Ascending aorta (tissue), 2 donors: ENCODE measurements around the gene DARS1. TPM values are rescaled to one million over a fixed set of nuclear protein-coding genes. Genes with fewer than 3 reads are reported as not detected.

Experiments
- DNase-seq, 2 donors: peaks; one replicate each; pipeline ENCODE4 v3.0.0-alpha.2; 2019; ENCODE audit warnings: low spot score in 2 of 2
- H3K27ac ChIP-seq, 2 donors: fragments of 200-600 bp; sonication (generic); one replicate each; pipeline ENCODE4 v1.5.1; 2016 to 2017; ENCODE audit warnings: mild to moderate bottlenecking in 1 of 2
- H3K27me3 ChIP-seq: fragments of 200-600 bp; sonication (generic); one replicate; pipeline ENCODE4 v1.5.1; 2017
- H3K36me3 ChIP-seq, 2 donors: fragments of 200-600 bp; sonication (generic); one replicate each; pipeline ENCODE4 v1.5.1; 2016
- H3K4me1 ChIP-seq, 2 donors: fragments of 200-600 bp; sonication (generic); one replicate each; pipeline ENCODE4 v1.5.1; 2016 to 2017; ENCODE audit warnings: mild to moderate bottlenecking in 1 of 2
- H3K4me3 ChIP-seq, 2 donors: fragments of 200-600 bp; sonication (generic); one replicate each; pipeline ENCODE4 v1.5.1; 2016 to 2017; ENCODE audit warnings: mild to moderate bottlenecking in 1 of 2
- H3K9me3 ChIP-seq, 2 donors: fragments of 200-600 bp; sonication (generic); one replicate each; pipeline ENCODE4 v1.5.1; 2016
- CTCF ChIP-seq, 3 experiments: fragments of 200-600 bp in 2 of 3; fragments of 450-650 bp in 1 of 3; sonication (generic) in 2 of 3; IDR thresholded peaks; one replicate each; pipeline ENCODE4 v1.5.1; 2016 to 2019; ENCODE audit warnings: antibody characterized with exemption in 3 of 3, mild to moderate bottlenecking in 1 of 3, moderate library complexity in 1 of 3
- intact Hi-C: fragments of 100-400 bp; cut with DNase I; formaldehyde crosslinking; loops from one replicate; pipeline ENCODE4 v1.15.1; 2023
- total RNA-seq: library from RNA; depleted of rRNA; stranded (reverse); fragments of >200 nt; gene quantifications from one replicate; pipeline ENCODE4 v1.1.0, GENCODE V29; 2016

DARS1 gene
- total RNA-seq, 1 donor from 2014 or later = 11.6 TPM

GRCh38 chr2:135909976-135910375 is 75.5 kb downstream of the DARS1 start:
- Histone ChIP-seq H3K27me3 (no peaks in the 10 kb centered on the region), H3K4me3 (no peak overlapping the region), H3K4me1 (no peaks in the 10 kb centered on the region), H3K9me3 (no peaks in the 10 kb centered on the region), H3K36me3 (peaks cover 20 to 64% of the 10 kb centered on the region in 2 donors), H3K27ac (no peak overlapping the region)
- no peak for DNase-seq
- intact Hi-C loops = loop anchor here (5.0 kb wide), 1 partner anchor 1927 kb away; no protein-coding TSS in a partner anchor
- no peak for TF ChIP-seq CTCF (IDR thresholded peaks at IDR 0.05)

GRCh38 chr2:135905679-135906078 is 79.7 kb downstream of the DARS1 start:
- Histone ChIP-seq H3K4me1 (no peaks in the 10 kb centered on the region), H3K27ac (no peak overlapping the region), H3K9me3 (no peaks in the 10 kb centered on the region), H3K4me3 (no peak overlapping the region), H3K36me3 (peaks cover 17 to 42% of the 10 kb centered on the region in 2 donors), H3K27me3 (no peaks in the 10 kb centered on the region)
- DNase-seq = no peak
- no peak for TF ChIP-seq CTCF (IDR thresholded peaks at IDR 0.05)
- intact Hi-C loops = no loop called here

- Histone ChIP-seq H3K4me1 (no peaks in the 10 kb centered on the region), H3K9me3 (no peaks in the 10 kb centered on the region), H3K4me3 (no peak overlapping the region), H3K27ac (no peak overlapping the region), H3K27me3 (no peaks in the 10 kb centered on the region), H3K36me3 (peaks cover 17 to 30% of the 10 kb centered on the region in 2 donors)
- no peak for TF ChIP-seq CTCF (IDR thresholded peaks at IDR 0.05)
- DNase-seq = no peak
- intact Hi-C loops = no loop called here
Observed at GRCh38 chr2:135904341-135904989, 81.0 kb downstream of the DARS1 start.

- H3K4me3 ChIP-seq = no peak overlapping the region
- no peaks in the 10 kb centered on the region for H3K27me3 ChIP-seq
- intact Hi-C loops = no loop called here
- DNase-seq = no peak
- no peak overlapping the region for H3K27ac ChIP-seq
- no peak for TF ChIP-seq CTCF (IDR thresholded peaks at IDR 0.05)
- no peaks in the 10 kb centered on the region for H3K4me1 ChIP-seq
- H3K36me3 ChIP-seq = peaks cover 17 to 21% of the 10 kb centered on the region in 2 donors
- H3K9me3 ChIP-seq = no peaks in the 10 kb centered on the region
Observed at GRCh38 chr2:135903650-135904049, 81.8 kb downstream of the DARS1 start.

- Histone ChIP-seq H3K36me3 (peaks cover 0 to 6% of the 10 kb centered on the region in 2 donors), H3K27ac (no peak overlapping the region), H3K9me3 (no peaks in the 10 kb centered on the region), H3K27me3 (no peaks in the 10 kb centered on the region), H3K4me1 (no peaks in the 10 kb centered on the region), H3K4me3 (no peak overlapping the region)
- TF ChIP-seq CTCF (IDR thresholded peaks at IDR 0.05) = no peak
- DNase-seq = no peak
- intact Hi-C loops = no loop called here
Observed at GRCh38 chr2:135899567-135899966, 85.9 kb downstream of the DARS1 start.
